GM18517 (cell line): ENCODE measurements around the gene CFAP126.
"Not testable (repeated sequence)": the region's sequence is repeated elsewhere in the genome, so short reads cannot be mapped to it uniquely, and the experiment has no call there.

Source experiments
- ATAC-seq: cut with Tn5 transposase; IDR thresholded peaks from one replicate; pipeline ENCODE4 v1.9.1; 2021; ENCODE audit warnings: mild to moderate bottlenecking, moderate library complexity; ENCODE audit not compliant: unreplicated experiment

CFAP126 gene

DNA sequence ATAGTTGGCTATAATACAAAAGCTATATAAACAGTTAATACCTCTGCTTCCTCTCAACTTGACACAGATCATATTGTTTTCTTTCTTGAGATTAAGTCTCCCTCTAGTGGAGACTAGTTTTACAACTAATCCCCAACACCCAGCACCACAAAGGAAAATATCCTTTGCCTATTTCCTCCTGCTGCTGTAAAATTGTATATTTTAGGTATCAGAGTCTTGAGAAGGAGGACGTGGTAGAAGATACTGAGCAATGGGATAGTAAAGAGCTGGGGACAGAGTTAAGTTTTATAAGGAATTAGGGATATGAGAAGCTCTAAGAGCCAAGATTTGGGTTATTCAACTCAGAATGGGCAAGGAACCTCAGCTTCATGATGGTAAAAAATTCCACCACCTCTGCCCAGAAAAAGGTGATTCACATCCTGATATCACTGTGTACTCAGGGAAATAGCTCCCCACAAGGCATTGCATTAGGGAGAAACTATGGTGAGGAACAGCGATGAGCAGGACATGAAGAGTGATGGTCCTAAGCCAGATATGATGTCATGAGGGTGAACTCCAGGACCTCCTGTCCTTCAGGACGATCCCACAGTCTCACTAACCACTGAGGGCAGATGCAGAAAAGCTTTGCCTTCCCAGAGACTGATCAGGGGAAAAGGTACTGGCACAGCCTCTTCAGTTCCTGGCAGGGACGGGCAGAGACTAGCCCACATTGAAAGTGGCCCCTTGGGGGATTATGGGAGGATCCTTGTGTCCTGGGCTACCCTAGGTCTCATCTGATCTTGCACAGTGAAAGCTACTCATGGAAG is 14.7 kb upstream of the CFAP126 start:
- ATAC-seq = no peak

DNA sequence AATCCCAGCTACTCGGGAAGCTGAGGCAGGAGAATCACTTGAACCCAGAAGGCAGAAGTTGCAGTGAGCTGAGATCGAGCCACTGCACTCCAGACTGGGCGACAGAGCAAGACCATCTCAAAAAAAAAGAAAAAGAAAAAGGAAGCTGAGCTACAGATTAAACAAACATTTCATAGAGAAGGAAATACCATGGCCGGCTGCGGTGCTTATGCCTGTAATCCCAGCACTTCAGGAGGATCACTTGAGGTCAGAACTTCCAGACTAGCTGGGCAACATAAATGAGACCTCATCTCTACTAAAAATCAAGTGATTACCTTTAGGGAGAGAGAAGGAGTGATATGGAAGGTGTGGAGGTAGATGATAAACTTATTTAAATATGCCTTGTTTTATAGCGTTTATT is 14.0 kb upstream of the CFAP126 start:
- ATAC-seq = no peak

DNA sequence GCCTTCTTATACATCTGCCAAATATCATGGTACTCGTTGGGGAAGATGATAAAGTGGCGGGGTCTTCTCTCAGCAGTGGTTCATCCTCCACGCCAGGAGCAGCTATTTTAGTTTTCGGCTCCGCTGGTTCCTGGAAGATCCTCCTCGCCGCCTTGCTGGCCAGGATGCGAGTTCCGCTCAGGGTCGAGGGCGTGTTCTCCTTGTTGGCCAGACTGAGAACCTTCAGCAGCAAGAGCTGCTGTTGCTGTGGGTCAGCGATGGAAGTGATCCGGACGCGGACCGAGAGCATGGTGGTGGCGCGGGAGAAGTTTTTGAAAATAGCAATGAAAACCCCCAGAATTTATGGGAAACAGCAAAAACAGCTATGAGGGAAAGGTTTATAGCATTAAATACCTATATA is 11.4 kb upstream of the CFAP126 start:
- no peak for ATAC-seq

DNA sequence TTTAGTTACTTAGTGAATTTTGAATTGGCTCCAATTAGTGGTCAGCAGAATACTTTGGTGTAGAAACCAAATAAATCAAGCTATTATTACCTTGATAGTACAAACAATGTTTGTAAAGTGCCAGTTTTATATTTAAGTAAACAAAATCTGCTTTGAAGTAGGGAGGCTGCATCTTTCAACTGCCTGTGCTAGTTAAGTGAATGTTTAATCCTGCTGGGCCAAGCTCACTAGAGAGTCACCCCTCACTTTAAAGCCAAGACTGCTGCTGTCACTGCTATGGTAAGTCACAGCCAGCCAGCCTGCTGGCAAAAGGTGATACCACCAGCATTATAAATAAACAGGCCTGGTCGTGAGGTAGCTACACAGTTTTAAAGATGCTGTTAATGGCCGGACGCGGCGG is 10.3 kb upstream of the CFAP126 start:
- no peak for ATAC-seq

DNA sequence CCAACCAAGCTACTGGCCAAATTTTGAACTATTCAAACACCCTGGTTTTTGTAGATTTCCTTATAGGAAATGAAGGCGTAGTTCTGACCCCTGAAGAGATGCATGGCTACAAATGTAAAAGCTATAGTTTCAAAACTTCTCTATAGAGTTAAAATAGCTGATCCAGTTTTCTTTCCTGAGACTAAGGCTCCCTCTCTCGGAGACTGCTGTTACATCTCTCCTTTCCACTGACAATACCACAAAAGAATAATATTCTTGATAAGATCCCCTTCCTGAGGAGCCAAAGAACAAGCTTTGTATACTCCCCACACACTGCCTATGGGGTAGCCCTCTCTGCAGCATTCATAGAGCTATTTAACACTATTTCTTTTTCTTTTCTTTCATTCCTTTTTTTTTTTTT is 6.7 kb upstream of the CFAP126 start:
- no peak for ATAC-seq

DNA sequence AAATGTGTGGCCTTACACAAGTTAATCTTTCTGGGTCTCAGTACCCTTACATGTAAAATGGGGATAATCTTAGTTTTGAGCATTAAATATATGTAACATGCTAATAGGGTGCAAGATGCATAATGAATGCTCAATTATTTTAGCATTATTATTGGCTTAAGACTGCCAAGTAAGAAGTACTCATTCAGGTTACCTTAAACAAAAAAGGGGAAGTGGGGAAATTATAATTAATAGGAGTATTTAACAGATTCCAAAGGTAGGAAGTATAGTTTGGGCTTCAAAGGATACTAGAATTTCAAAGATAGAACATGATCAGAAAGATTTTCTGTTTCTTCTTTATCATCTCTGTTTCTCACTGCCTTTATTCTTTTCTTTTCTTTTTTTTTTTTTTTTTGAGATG is 5.8 kb upstream of the CFAP126 start:
- no peak for ATAC-seq

DNA sequence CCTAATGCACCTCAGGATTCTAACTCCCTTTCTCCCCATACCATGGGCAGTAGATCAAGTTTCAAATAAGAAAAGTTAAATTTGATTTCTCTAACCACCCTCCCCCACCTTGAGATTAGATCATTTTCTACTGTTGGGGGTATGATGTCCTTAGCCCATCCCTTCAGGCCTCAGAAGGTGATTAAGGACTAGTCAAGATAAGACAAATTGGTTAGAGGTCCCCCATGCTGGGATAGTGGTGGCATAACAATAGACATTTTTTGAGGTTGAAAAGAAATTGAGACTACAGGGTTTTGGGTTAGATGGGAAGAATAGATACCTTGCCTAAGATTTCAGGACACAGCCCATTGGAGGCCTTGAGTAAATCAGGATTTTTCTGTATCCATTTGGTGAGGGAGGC is 2.5 kb downstream of the CFAP126 start:
- ATAC-seq = no peak

DNA sequence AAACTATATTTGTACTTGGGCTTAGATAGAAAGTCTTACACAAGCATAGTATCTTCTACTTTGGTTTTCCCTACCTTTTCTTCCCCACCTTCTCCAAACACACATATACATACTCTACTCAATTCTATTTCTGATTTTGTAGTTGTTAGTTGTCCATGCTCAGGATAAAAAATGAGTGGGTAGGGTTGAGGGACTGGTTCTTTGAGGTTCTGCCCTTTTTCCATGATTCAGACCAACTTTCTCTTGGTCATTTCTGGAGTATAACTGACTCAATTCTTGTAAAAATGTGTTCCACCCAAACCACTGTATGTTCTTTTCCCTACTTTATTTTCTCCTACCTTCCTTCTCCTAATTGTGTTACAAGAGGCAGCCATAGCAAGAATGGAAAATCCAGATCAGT is 3.3 kb downstream of the CFAP126 start:
- ATAC-seq = no peak

DNA sequence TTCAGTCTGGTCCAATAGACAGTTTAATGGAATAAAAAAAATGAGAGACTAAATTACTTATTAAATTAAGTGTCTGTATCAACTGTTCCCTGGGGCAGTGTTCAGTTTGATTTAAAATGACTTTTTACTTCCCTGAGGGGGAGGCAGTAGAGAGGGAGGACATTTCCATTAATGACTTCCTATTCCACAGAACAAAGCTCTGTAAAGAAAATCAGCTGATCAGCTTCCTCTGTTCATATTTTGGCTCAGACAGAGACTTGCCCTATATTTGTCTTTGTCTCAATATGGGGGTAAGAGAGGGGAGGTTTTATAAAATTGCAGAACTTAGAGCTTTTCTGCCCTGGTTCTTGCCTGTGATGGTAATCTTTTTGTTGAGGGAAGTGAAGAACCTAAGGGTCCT is 8.4 kb downstream of the CFAP126 start:
- ATAC-seq = no peak

DNA sequence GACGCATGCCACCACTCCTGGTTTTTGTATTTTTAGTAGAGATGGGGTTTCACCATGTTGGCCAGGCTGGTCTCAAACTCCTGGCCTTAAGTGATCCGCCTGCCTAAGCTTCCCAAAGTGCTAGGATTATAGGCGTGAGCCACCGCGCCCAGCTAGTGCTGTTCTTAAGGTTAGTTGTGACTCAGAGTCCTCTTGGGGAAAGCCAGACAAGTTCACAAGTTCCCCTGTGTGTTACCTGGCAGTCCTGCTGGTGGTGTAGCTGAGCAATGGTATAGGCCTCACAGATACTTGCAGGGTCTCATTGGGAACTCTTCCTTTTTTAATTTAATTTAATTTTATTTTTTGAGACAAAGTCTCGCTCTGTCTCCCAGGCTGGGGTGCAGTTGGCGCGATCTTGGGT is 10.6 kb downstream of the CFAP126 start:
- no peak for ATAC-seq

DNA sequence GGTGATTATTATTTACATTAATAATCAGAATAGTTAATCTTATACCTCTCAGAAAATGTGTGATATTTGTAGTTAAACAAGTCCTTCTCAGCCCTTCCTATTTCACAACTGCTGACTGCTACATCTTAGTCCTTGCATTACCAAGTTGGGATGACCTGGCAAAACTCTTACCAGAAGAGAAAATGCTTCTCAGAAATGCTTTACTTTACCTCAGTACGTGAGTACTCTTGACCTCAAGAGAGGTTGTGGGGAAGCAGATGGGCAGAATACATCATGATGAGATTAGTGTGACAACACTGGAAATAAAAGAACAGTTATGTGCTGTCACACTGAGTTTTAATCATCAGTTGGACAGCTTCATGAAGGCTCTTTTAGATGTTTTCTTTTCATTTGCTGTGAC is 16.2 kb downstream of the CFAP126 start:
- ATAC-seq = no peak

DNA sequence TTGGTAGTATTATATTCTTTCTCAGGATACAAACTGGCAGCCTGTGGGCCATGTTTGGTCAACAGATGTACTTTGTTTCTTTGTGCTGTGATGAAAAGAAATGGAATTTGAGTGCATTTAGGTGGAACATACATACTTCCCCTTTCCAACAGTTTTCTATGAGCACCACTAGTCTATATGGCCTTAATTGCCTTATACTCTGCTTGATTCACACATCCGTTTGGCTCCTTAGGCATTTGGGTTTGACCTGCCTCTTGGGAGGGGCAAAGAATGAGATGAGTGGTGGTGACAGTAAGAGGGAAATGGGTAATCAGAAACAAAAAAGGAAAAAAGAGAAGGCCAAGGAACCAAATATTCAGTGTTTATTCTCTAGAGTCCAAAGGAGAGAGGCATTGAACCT is 17.0 kb downstream of the CFAP126 start:
- no peak for ATAC-seq

DNA sequence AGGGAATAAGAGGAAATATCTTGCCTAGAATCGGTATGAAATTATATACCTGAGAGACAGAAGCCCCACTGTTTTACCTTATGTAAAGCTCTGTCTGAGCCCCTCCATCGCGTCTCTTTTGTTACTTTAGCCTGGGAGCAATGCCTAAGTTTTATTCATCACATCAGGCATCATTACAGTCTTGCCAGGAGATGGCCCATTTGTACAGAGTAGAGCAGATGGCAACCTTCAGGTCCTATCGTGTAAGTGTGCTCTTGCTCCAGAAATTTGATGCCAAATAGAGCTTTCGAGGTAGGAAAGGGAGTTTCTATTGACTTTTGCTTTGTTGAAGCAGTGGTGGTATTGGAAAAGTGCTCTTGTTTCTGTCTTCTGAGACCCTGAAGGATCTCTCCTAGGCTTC is 24.9 kb downstream of the CFAP126 start:
- ATAC-seq = no peak

DNA sequence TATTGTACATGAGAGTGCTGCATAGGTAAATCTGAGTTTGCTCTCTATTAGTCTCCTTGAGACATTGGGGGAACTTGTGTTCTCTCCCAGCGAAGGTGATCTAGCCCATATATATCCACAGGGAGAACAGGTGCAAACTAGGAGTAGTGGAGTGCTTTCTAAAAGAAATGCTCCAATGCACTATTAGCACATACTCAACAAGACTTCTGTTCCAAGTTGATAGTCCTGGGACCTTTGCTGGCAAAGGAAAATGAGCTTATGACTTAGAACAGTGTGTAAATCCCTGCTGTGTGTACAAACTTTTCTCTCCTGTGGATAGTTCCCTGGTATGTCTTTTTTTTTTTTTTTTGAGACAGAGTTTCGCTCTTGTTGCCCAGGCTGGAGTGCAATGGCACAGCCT is 25.5 kb downstream of the CFAP126 start:
- ATAC-seq = no peak

DNA sequence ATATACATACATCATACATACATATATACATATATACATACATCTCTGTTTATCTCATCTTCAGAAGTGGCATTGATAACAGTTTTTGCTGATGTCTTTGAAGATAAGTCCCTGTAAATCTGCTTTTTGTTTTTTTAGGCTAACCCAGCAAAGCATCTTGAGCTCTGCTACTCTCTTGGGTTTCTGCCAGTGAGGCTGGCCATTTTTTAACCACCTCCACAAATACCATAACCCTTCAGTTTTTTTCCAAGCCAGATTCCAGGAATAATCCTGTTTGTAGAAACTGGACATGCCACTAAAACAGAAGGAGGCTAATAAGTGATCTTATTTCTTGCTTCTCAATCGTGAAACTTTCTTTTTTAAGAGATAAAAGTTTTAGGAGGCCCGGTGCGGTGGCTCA is 31.9 kb downstream of the CFAP126 start:
- ATAC-seq = no peak

DNA sequence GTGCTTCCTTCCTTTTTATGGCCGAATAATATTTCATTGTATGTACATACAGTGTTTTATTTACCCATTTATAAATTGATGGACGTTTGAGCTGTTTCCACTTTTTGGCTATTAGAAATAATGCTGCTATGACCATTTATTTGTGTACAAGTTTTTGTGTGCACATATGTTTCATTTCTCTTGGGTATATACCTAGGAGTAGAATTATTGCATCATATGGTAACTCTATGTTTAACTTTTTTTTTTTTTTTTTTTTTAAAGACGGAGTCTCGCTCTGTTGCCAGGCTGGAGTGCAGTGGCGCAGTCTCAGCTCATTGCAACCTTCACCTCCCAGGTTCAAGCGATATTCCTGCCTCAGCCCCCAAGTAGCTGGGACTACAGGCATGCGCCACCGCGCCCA is 34.5 kb downstream of the CFAP126 start:
- ATAC-seq = no peak

DNA sequence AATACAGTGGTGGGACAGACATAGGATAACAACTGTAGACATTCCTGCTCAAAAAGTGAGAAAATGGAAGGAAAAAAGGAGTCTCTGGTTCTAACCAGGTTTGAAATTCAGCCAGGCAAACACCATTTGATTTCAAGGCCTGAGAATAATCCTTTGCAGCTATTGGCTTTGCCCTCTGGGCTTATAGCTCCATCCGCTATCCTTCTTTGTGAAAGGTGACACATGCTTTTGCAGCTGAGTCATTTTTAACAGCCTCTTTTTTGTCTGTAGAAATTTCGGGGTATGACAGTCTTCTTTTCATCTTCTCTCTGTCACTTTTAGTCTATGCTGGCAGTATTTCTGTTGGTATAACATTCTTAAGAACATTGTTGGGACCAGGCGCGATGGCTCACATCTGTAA is 37.3 kb downstream of the CFAP126 start:
- ATAC-seq = no peak

DNA sequence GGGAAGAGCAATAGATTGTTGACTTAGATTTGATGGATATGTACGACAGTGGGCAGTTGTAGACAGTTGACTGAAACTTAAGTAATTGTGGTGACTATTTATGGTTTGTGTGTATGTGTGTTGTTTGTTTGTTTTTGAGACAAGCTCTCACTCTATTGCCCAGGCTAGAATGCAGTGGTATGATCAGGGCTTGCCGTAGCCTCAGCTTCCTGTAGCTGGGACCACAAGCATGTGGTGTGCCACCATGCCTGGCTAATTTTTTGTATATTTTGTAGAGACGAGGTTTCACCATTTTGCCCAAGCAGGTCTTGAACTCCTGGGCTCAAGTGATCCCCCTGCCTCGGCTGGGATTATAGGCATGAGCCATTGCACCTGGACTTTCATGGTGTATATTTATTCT is 43.7 kb downstream of the CFAP126 start:
- no peak for ATAC-seq

DNA sequence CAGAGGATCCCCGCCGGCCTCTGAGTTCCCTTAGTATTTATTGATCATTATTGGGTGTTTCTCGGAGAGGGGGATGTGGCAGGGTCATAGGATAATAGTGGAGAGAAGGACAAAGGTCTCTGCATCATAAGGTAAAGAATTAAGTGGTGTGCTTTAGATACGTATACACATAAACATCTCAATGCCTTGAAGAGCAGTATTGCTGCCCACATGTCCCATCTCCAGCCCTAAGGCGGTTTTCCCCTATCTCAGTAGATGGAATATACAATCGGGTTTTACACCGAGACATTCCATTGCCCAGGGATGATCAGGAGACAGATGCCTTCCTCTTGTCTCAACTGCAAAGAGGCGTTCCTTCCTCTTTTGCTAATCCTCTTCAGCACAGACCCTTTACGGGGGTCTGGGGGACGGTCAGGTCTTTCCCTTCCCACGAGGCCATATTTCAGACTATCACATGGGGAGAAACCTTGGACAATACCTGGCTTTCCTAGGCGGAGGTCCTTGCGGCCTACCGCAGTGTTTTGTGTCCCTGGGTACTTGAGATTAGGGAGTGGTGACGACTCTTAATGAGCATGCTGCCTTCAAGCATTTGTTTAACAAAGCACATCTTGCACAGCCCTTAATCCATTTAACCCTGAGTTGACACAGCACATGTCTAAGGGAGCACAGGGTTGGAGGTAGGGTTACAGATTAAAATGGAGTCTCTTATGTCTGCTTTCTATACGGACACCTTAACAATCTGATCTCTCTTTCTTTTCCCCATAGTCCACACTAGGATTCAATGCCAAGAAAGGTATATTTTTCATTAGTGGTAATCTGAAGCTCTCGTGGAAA is 51.6 kb downstream of the CFAP126 start:
- not testable (repeated sequence) for ATAC-seq
